Immature natural killer cell (primary cell): ENCODE data around the gene CD164L2. TPM values are rescaled to one million over a fixed set of nuclear protein-coding genes. Genes with fewer than 3 reads are reported as not detected.
A peak's percentile ranks its signal among the peaks of the same experiment; 100 is the strongest.

ENCODE experiments used
- DNase-seq, 3 donors: peaks; one replicate each; pipeline ENCODE4 v3.0.0; 2022; ENCODE audit warnings: mixed read lengths in 1 of 3
- H3K27ac Mint-ChIP-seq, 6 donors: one replicate each; pipeline ENCODE4 v1.8.0; 2020; ENCODE audit warnings: mixed read lengths in 6 of 6, mild to moderate bottlenecking in 5 of 6, inconsistent platforms in 4 of 6, moderate library complexity in 3 of 6
- H3K27me3 Mint-ChIP-seq, 3 donors: one replicate each; pipeline ENCODE4 v1.8.0; 2020 to 2021; ENCODE audit warnings: low read depth in 3 of 3, mild to moderate bottlenecking in 3 of 3, mixed read lengths in 3 of 3, moderate library complexity in 3 of 3, inconsistent platforms in 1 of 3
- H3K36me3 Mint-ChIP-seq, 3 donors: one replicate each; pipeline ENCODE4 v1.8.0; 2020; ENCODE audit warnings: mixed read lengths in 3 of 3, inconsistent platforms in 2 of 3, mild to moderate bottlenecking in 2 of 3
- H3K4me1 Mint-ChIP-seq, 2 donors: one replicate each; pipeline ENCODE4 v1.8.0; 2020; ENCODE audit warnings: inconsistent platforms in 2 of 2, mild to moderate bottlenecking in 2 of 2, mixed read lengths in 2 of 2, moderate library complexity in 1 of 2
- H3K4me3 Mint-ChIP-seq, 5 donors: one replicate each; pipeline ENCODE4 v1.8.0; 2020; ENCODE audit warnings: mild to moderate bottlenecking in 5 of 5, mixed read lengths in 5 of 5, inconsistent platforms in 3 of 5, moderate library complexity in 3 of 5
- H3K9me3 Mint-ChIP-seq, 6 donors: one replicate each; pipeline ENCODE4 v1.8.0; 2020; ENCODE audit warnings: mild to moderate bottlenecking in 6 of 6, mixed read lengths in 6 of 6, inconsistent platforms in 4 of 6, moderate library complexity in 3 of 6
- polyA plus RNA-seq, 3 donors: library from polyadenylated mRNA; unstranded; fragments of 300-500 nt; fragmentation: Illumina TruSeq; gene quantifications; one replicate each; pipeline ENCODE4 v1.2.3, GENCODE V29; 2021

The CD164L2 gene
- polyA plus RNA-seq, 3 donors from 2014 or later: not detected

GRCh38 chr1:27350663-27351540, 32.2 kb downstream of the CD164L2 start:
- no peak overlapping the region for H3K27ac Mint-ChIP-seq

GRCh38 chr1:27349784-27350662, 33.1 kb downstream of the CD164L2 start:
- Mint-ChIP-seq H3K4me3 (peak overlapping the region in 2 of 5 donors; percentile 33), H3K4me1 (peaks cover 25% of the 10 kb centered on the region in 2 donors), H3K27me3 (peaks cover 0 to 2% (median 0%) of the 10 kb centered on the region in 3 donors), H3K9me3 (no peaks in the 10 kb centered on the region), H3K27ac (no peak overlapping the region), H3K36me3 (peaks cover 4 to 13% (median 5%) of the 10 kb centered on the region in 3 donors)
- peak in 1 of 3 donors; percentile 31 for DNase-seq

More at GRCh38 chr1:27350663-27351540, 32.2 kb downstream of the CD164L2 start:
- no peak for DNase-seq
- Mint-ChIP-seq H3K36me3 (peaks cover 4 to 13% (median 5%) of the 10 kb centered on the region in 3 donors), H3K4me3 (peak overlapping the region in 1 of 5 donors; percentile 33), H3K4me1 (peaks cover 25 to 26% of the 10 kb centered on the region in 2 donors), H3K9me3 (no peaks in the 10 kb centered on the region), H3K27me3 (peaks cover under 1 to 2% (median 2%) of the 10 kb centered on the region in 3 donors)

DNA sequence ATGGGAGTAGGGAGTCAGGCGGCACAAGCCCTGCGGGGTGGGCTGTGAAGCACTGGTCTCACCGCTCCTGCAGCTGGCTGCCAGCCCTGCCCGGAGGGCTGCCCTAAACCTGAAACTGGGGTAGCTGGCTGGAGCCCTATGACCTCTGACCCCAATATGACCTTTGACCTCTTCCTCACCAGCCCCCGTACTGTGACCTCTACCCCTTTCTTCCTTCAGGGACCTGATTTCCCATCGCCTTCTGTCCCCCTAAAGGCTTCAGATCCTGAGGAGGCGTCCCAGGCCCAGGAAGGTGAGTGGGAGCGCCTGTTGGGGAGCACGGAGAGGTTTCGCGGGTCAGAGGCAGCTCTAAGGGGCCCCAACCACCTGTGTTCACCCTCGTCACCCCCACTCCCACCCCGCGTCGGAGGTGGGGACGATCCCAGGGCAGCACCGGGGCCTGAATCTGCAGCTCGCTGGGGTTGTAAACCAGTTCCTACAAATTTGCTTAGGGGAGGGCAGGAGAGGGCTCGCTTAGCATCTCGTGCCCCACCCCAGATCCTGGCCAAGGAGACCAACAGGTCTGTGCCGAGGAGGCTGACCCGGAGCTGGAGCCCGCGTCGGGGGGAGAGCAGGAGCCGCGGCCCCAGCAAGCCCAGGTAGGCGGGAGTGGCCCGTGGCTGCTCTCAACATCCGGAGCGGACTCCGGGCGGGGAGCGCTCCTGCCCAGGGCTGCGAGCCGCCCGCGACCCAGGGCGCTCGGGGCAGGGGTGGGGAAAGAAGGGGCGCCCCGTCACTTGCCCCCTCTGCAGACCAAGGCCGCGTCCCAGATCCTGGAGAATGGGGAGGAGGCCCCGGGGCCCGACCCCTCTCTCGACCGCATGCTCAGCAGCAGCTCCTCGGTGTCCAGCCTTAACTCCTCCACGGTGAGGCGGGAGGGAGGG, 34.0 kb downstream of the CD164L2 start:
- peaks cover 30% of the 10 kb centered on the region in 2 donors for H3K4me1 Mint-ChIP-seq
- H3K36me3 Mint-ChIP-seq: peaks cover 4 to 13% (median 5%) of the 10 kb centered on the region in 3 donors
- peak overlapping the region; percentile 35 to 64 (median 52) for H3K4me3 Mint-ChIP-seq
- peaks cover 0 to 2% (median 0%) of the 10 kb centered on the region in 3 donors for H3K27me3 Mint-ChIP-seq
- no peaks in the 10 kb centered on the region for H3K9me3 Mint-ChIP-seq
- peak; percentile 35 to 54 (median 51) for DNase-seq
- H3K27ac Mint-ChIP-seq: peak overlapping the region in 3 of 6 donors; percentile 12 to 50 (median 48)

GRCh38 chr1:27346991-27347624, 36.0 kb downstream of the CD164L2 start:
- H3K36me3 Mint-ChIP-seq: peaks cover 4 to 9% (median 5%) of the 10 kb centered on the region in 3 donors
- H3K9me3 Mint-ChIP-seq: no peaks in the 10 kb centered on the region
- H3K27me3 Mint-ChIP-seq: peaks cover 0 to 11% (median 9%) of the 10 kb centered on the region in 3 donors
- peaks cover 43 to 47% of the 10 kb centered on the region in 2 donors for H3K4me1 Mint-ChIP-seq
- DNase-seq: no peak
- peak overlapping the region in 4 of 6 donors; percentile 28 to 71 (median 48) for H3K27ac Mint-ChIP-seq
- H3K4me3 Mint-ChIP-seq: no peak overlapping the region

GRCh38 chr1:27346357-27346756, 36.8 kb downstream of the CD164L2 start:
- Mint-ChIP-seq H3K27ac (peak overlapping the region; percentile 34 to 88 (median 70)), H3K4me3 (peak overlapping the region in 2 of 5 donors; percentile 23 to 67), H3K9me3 (no peaks in the 10 kb centered on the region), H3K27me3 (peaks cover 0 to 11% (median 11%) of the 10 kb centered on the region in 3 donors), H3K4me1 (peaks cover 49 to 54% of the 10 kb centered on the region in 2 donors), H3K36me3 (peaks cover 4 to 9% (median 5%) of the 10 kb centered on the region in 3 donors)
- no peak for DNase-seq

DNA sequence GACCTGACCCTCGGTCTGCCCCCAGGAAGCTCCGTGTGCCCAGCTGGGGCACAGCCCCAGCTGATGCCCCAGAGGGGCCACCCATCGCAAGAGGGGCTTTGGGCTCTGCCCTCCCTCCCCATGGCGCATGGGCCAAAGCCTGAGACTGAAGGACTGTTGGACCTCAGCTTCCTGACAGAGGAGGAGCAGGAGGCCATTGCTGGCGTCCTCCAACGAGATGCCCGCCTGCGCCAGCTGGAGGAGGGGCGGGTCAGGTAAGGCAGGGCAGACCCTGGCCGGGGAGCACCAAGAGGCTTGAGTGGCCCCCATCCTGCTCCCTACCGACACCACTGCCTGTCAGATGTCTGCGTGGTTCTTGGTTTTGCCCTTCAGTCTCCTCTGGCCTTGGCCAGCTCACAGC, 37.9 kb downstream of the CD164L2 start:
- peaks cover 56 to 63% of the 10 kb centered on the region in 2 donors for H3K4me1 Mint-ChIP-seq
- H3K27me3 Mint-ChIP-seq: peaks cover 2 to 12% (median 11%) of the 10 kb centered on the region in 3 donors
- peak overlapping the region; percentile 74 to 96 (median 82) for H3K4me3 Mint-ChIP-seq
- no peaks in the 10 kb centered on the region for H3K9me3 Mint-ChIP-seq
- peak overlapping the region in 5 of 6 donors; percentile 70 to 92 (median 85) for H3K27ac Mint-ChIP-seq
- H3K36me3 Mint-ChIP-seq: peaks cover 4 to 9% (median 5%) of the 10 kb centered on the region in 3 donors
- DNase-seq: no peak

DNA sequence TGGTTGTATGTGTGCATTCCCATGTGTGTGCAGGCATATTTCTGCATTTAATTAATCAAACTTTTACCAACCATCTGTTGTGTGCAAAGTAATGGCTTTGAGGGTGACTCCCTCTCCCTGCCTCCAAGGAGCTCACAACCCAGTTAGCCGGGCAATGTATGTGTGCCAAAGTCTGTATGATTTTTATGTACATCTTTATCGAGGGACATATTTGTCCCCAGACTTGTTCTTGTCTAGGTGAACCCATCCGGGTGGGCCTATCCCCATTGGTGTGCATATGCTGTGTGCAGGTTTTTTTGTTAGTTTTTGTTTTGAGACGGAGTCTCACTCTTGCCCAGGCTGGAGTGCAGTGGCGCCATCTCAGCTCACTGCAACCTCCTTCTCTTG, 39.5 kb downstream of the CD164L2 start:
- H3K27me3 Mint-ChIP-seq: peaks cover 5 to 12% (median 11%) of the 10 kb centered on the region in 3 donors
- H3K9me3 Mint-ChIP-seq: no peaks in the 10 kb centered on the region
- H3K27ac Mint-ChIP-seq: peak overlapping the region; percentile 92 to 99 (median 95)
- H3K4me1 Mint-ChIP-seq: peaks cover 67 to 77% of the 10 kb centered on the region in 2 donors
- H3K4me3 Mint-ChIP-seq: peak overlapping the region; percentile 96 to 100 (median 96)
- no peak for DNase-seq
- peaks cover 4 to 9% (median 5%) of the 10 kb centered on the region in 3 donors for H3K36me3 Mint-ChIP-seq

DNA sequence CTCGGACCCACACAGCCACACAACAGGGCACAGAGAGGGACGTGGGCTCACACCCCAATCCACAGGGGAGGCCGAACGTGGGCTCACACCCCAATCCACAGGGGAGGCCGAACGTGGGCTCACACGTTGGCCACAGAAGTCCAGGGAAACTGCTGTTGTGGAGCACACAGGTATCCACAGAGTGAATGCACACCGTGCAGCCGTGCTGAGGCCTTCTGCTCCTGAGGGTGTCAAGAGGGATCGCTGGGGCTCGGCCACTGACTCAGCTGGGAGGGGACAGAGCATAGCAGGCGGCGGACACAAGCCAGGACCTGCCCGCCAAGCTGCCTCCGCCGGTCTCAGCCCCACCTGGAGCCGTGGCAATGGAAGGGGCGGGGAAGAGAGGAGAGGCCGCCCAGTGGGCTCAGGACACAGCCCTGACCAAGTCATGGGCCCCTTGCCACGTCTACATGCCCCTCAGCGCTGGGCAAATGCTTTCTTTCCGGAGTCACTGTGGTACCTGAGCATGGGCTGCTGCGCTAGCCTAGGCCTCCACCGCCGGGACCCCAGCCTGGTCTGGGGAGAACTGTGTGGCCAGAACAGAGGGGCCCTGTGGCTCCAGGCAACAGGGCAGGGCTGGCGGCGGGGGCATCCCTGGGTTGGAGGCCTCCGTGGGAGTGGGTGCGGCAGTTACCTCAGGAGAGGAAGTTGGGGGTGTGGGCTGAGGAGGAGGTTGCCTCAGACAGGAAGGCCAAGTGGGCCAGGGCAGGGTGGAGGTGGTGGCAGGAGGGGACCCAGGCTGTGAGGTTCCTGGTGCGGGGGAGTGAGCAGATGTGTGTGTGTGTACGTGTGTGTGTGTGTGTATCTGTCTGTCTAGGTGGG, 40.1 kb downstream of the CD164L2 start:
- H3K4me1 Mint-ChIP-seq: peaks cover 66 to 76% of the 10 kb centered on the region in 2 donors
- H3K4me3 Mint-ChIP-seq: peak overlapping the region; percentile 96 to 100 (median 96)
- H3K27ac Mint-ChIP-seq: peak overlapping the region; percentile 92 to 99 (median 95)
- peaks cover 5 to 12% (median 11%) of the 10 kb centered on the region in 3 donors for H3K27me3 Mint-ChIP-seq
- peak; percentile 85 to 88 (median 87) for DNase-seq
- no peaks in the 10 kb centered on the region for H3K9me3 Mint-ChIP-seq
- peaks cover 4 to 7% (median 5%) of the 10 kb centered on the region in 3 donors for H3K36me3 Mint-ChIP-seq

GRCh38 chr1:27342391-27342777, 40.7 kb downstream of the CD164L2 start:
- H3K27me3 Mint-ChIP-seq: peaks cover 5 to 12% (median 11%) of the 10 kb centered on the region in 3 donors
- H3K27ac Mint-ChIP-seq: peak overlapping the region; percentile 92 to 99 (median 95)
- H3K4me3 Mint-ChIP-seq: peak overlapping the region; percentile 96 to 100 (median 96)
- peaks cover 4 to 5% (median 5%) of the 10 kb centered on the region in 3 donors for H3K36me3 Mint-ChIP-seq
- peak in 1 of 3 donors; percentile 18 for DNase-seq
- peaks cover 63 to 72% of the 10 kb centered on the region in 2 donors for H3K4me1 Mint-ChIP-seq
- no peaks in the 10 kb centered on the region for H3K9me3 Mint-ChIP-seq

DNA sequence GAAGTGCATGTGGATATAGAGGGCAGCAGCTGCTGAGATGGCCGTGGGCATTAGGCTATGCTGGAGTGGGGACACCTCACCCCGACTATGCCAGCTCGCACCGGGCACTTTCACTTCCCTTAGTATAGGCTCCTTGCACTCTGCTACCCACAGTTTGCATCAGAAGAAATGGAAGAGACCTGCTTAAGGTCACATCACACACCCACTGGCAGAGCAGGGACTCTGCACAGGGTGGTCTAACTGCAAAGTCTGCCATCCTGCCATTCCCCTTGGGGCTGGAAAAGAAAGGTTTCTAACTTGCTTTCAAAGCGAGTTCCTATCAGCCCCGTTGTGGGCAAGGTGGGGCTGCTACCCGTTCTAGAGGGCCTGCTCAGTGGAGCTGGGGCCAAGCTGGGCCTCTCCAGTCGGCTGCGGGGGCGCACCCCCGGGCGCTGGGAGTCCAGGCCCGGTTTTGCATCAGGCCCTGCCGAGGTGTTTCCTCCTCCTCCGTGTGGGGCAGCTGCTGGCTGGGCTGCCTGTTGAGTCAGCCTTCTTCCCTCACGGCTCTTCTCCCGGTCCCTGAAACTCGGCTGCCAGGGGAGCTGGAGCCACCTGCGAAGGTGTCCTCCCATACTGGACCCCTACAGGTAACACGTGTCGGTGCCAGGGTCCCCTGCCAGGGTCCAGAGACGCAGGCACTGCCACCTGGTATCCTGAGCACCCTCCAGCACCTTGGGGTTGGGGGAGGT, 41.4 kb downstream of the CD164L2 start, which contains the start of gene SYTL1:
Gene SYTL1 (plus strand): TSS at position 498 of the 728 bp plus-strand sequence. CDS start 3,313 bp downstream, outside the sequence.
- DNase-seq: peak; percentile 77 to 78 (median 78)
- peaks cover 4 to 7% (median 5%) of the 10 kb centered on the region in 3 donors for H3K36me3 Mint-ChIP-seq
- peak within 1 kb of the TSS; percentile 96 to 100 (median 96) for H3K4me3 Mint-ChIP-seq
- H3K9me3 Mint-ChIP-seq: no peaks in the 10 kb centered on the region
- H3K27ac Mint-ChIP-seq: peak within 1 kb of the TSS; percentile 92 to 99 (median 95)
- H3K4me1 Mint-ChIP-seq: peaks cover 61 to 66% of the 10 kb centered on the region in 2 donors
- peaks cover 5 to 12% (median 11%) of the 10 kb centered on the region in 3 donors for H3K27me3 Mint-ChIP-seq
